CD4-positive, alpha-beta T cell treated with Interferon gamma for 1 hour (primary cell): ENCODE data around the gene KCTD14.
"Not testable (repeated sequence)": the region's sequence is repeated elsewhere in the genome, so short reads cannot be mapped to it uniquely, and the experiment has no call there.

Experiments
- DNase-seq: peaks from one replicate; pipeline ENCODE4 v3.0.0-alpha.2; 2020

KCTD14 gene

DNA sequence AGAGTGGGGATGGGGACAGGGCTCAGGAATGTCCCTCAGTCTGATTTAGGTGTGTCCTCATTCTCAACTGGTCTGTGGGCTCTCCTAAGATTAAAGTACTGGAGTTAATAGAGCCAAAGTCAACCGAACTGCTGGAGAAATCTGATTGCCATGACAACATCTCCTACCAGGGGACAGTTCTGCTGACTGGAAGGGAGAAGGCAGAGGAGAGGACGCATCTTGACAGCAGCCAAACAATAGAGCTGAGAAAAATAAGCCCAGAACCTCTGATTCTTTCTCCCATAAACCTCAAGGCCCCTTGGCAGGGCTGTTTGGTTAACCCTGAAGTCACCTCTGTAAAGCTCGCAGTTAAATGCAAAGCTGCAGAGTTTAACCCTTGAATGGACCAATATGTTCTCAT, 2.8 kb downstream of the KCTD14 start:
- DNase-seq: no peak

- no peak for DNase-seq
Observed at GRCh38 chr11:78019808-78020207, 3.3 kb downstream of the KCTD14 start.

GRCh38 chr11:78015878-78016277, 7.2 kb downstream of the KCTD14 start:
- DNase-seq: no peak

DNA sequence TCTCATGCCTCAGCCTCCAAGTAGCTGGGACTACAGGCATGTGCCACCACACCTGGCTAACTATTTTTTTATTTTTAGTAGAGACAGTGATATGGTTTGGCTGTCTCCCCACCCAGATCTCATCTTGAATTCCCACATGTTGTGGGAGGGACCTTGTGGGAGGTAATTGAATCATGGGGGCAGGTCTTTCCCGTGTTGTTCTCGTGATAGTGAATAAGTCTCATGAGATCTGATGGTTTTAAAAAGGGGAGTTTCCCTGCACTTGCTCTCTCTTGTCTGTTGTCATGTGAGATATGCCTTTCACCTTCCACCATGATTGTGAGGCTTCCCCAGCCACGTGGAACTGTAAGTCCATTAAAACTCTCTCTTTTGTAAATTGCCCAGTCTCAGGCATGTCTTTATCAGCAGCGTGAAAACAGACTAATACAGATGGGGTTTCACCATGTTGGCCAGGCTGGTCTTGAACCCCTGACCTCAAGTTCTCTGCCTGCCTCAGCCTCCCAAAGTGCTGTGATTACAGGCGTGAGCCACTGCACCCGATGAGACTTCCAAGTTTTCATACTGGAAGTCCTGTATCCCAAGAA, 8.0 kb downstream of the KCTD14 start:
- DNase-seq: not testable (repeated sequence)

DNA sequence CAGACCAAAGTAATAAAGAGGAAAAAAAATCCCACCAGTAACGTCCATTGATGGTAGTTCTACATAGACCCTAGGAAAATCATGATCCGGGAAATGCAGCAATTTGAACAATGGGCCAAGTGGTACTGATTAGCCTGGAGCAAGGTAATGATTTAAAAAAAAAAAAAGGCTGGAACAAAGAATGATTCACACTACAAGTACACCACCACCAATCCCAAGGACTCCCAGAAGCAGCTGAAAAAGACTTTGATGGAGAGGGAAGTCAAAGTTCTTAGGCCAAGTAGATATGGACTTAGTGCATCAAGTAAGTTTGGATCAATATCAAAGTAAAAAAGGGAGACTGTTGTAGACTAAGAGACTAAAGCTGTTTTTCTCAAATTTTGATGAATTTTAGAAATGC, 11.8 kb downstream of the KCTD14 start:
- DNase-seq: no peak

DNA sequence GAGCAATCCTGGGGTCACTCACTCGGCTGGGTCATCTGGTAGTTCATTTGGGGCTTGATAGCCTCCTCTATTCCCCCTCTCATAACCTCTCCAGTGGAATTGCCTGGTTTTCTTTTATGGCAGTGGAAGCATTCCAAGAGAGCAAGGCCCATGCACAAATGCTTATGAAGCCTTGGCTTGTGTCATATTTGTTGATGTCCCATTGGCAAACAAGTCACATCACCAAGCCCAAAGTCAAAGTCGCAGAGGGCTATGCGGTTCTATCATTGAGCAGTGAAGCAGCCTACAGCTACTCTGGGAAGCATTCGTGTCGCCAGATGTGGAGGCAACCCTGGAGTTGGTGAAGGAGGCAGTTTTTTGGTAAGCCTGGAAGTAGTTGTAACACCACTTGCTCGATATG, 12.3 kb downstream of the KCTD14 start:
- no peak for DNase-seq

DNA sequence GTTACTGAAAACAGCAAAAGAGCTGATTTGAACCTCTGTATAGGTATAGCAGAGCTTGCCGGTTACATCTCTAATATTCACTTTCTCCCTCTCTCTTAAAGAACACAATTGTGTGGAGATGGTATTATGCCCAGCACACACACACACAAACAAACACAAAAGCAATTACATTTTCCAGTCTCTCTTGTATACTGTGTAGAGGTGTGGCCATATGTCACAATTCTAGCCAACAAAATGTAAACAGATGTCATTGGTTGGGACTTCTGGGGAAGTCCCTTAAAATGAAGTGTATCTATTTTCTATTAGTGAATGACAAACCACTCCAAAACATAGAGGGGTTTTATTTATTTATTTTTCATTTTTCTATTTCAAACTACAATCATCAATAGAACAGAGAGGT, 12.8 kb downstream of the KCTD14 start:
- DNase-seq: no peak

GRCh38 chr11:78009062-78009461, 14.0 kb downstream of the KCTD14 start:
- DNase-seq: no peak

GRCh38 chr11:78000193-78000592, 22.9 kb downstream of the KCTD14 start:
- DNase-seq: peak; percentile 19

- no peak for DNase-seq
Observed at GRCh38 chr11:77999446-78000030, 23.5 kb downstream of the KCTD14 start.

- peak; percentile 98 for DNase-seq
Observed at GRCh38 chr11:77994434-77995362, 28.4 kb downstream of the KCTD14 start, which contains the start of gene INTS4. Gene INTS4, minus strand, starts transcription at chr11:77994668. Its CDS starts 25 bp downstream, at chr11:77994643.

DNA sequence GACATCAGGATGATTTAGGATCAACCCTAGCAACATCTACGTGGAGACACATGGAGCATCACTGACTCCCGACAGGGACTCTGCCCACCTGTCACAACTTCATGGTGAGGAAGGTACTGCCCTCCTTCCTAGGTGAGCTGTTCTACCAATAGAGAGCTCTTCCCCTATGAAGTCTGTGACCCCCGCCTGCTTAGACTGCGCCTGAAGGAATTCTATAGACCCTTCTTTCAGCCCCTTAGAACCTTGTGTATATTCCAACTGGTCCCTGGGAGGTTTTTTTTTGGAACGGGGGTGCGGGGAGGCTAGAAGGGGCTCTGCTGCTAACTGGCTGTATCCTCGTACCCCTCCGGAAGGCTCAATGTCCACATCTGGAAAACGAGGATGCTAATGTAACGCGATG, 29.2 kb downstream of the KCTD14 start:
- DNase-seq: no peak

GRCh38 chr11:77990981-77991380, 32.1 kb downstream of the KCTD14 start:
- no peak for DNase-seq

- DNase-seq: not testable (repeated sequence)
Observed at GRCh38 chr11:77986456-77986855, 36.6 kb downstream of the KCTD14 start.

DNA sequence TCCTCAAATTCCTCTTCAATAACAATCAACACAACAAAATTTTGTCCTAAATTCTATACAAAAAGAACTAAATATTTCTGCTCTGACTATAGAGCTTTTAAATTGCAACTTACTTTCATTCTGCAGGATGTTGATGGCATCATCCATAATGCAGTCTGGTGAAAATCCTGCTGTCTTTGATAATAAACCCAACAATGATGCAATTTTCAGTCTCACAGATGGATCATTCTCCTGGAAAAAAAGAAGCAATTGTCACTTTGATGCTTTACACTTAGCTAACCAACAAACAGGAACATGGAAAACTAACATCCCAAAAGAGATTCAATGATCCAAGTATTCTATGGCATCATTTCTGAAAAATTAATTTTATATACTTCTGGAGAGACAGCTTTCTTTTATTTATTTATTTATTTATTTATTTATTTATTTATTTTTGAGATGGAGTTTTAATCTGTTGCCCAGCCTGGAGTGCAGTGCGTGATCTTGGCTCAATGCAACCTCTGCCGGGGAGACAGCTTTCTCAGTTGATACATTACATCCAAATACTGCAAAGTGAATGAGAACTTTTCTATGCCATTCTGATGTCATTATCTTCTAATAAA, 41.6 kb downstream of the KCTD14 start:
- no peak for DNase-seq

GRCh38 chr11:77968337-77968736, 54.7 kb downstream of the KCTD14 start:
- no peak for DNase-seq

DNA sequence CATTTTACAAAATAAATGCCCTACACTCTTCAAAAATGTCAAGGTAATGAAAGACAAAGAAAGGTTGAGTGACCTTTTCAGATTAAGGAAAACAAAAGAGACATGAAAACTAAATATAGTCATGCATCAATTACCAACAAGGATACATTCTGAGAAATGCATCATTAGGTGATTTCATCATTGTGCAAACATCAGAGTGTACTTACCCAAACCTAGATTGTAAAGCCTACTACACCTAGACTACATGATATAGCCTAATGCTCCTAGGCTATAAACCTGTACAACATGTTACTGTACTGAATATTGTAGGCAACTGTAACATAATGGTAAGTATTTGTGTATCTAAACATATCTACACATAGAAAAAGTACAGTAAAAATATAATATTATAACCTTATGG, 55.3 kb downstream of the KCTD14 start:
- no peak for DNase-seq

- no peak for DNase-seq
Observed at GRCh38 chr11:77967121-77967520, 56.0 kb downstream of the KCTD14 start.

GRCh38 chr11:77966338-77966737, 56.7 kb downstream of the KCTD14 start:
- no peak for DNase-seq
